Measurements from ENCODE around the gene ZNF571. TPM values are rescaled to one million over a fixed set of nuclear protein-coding genes. Genes with fewer than 3 reads are reported as not detected.
A peak's percentile ranks its signal among the peaks of the same experiment; 100 is the strongest.

ZNF571 gene
- total RNA-seq, 1 donor from 2014 or later: 7.9 TPM

GRCh38 chr19:37593996-37594303, 642 bp downstream of the ZNF571 start:
- peak overlapping the region; percentile 92 for H3K4me2 ChIP-seq
- H3K27ac ChIP-seq: no peak overlapping the region
- H3K4me1 Mint-ChIP-seq: peaks cover 12% of the 10 kb centered on the region
- H3K4me3 Mint-ChIP-seq: peak overlapping the region; percentile 98
- no peaks in the 10 kb centered on the region for H3K27me3 Mint-ChIP-seq (ENCODE audit: insufficient read depth, low read depth)
- no peaks in the 10 kb centered on the region for H3K36me3 ChIP-seq
- no peaks in the 10 kb centered on the region for H4K20me1 ChIP-seq (ENCODE audit: low read depth)
- peak overlapping the region; percentile 85 for H2AFZ ChIP-seq (replicated peaks)
- peaks cover 12% of the 10 kb centered on the region for H3K79me2 ChIP-seq (ENCODE audit: low read depth)
- H3K9me3 Mint-ChIP-seq: peaks cover 57% of the 10 kb centered on the region
- H3K27ac Mint-ChIP-seq: peak overlapping the region; percentile 86
- TF ChIP-seq EZH2 (IDR thresholded peaks at IDR 0.05): no peak
- no peak for DNase-seq (ENCODE audit: low spot score)
- H3K27me3 ChIP-seq: peaks cover 19% of the 10 kb centered on the region
- peaks cover 4% of the 10 kb centered on the region for H3K4me1 ChIP-seq
- H3K36me3 Mint-ChIP-seq: peaks cover 19% of the 10 kb centered on the region
- H3K4me3 ChIP-seq: peak overlapping the region; percentile 67
- no peak overlapping the region for H3K9ac ChIP-seq
- H3K9me3 ChIP-seq (ENCODE audit: low read depth): peaks cover 5% of the 10 kb centered on the region
- H3F3A ChIP-seq (ENCODE audit: low read depth): peaks cover 11% of the 10 kb centered on the region

- H3K36me3 Mint-ChIP-seq: peaks cover 50% of the 10 kb centered on the region
- H4K20me1 ChIP-seq (ENCODE audit: low read depth): no peaks in the 10 kb centered on the region
- peak; percentile 2 for DNase-seq (ENCODE audit: low spot score)
- H3F3A ChIP-seq (ENCODE audit: low read depth): no peaks in the 10 kb centered on the region
- TF ChIP-seq EZH2phosphoT487 (IDR thresholded peaks at IDR 0.05) (no peak), CTCF (IDR thresholded peaks at IDR 0.05) (peak; percentile 18)
- H3K27me3 Mint-ChIP-seq (ENCODE audit: insufficient read depth, low read depth): peaks cover 4% of the 10 kb centered on the region
- no peak overlapping the region for H3K27ac ChIP-seq
- H3K4me2 ChIP-seq: no peak overlapping the region
- H3K4me3 Mint-ChIP-seq: no peak overlapping the region
- H2AFZ ChIP-seq (replicated peaks): no peak overlapping the region
- no peak overlapping the region for H3K9ac ChIP-seq
- no peak overlapping the region for H3K27ac Mint-ChIP-seq
- H3K9me3 ChIP-seq (ENCODE audit: low read depth): no peaks in the 10 kb centered on the region
- H3K4me1 Mint-ChIP-seq: no peaks in the 10 kb centered on the region
- H3K4me3 ChIP-seq: no peak overlapping the region
- no peaks in the 10 kb centered on the region for H3K27me3 ChIP-seq
- H3K4me1 ChIP-seq: no peaks in the 10 kb centered on the region
- no peaks in the 10 kb centered on the region for H3K79me2 ChIP-seq (ENCODE audit: low read depth)
- H3K36me3 ChIP-seq: peaks cover 5% of the 10 kb centered on the region
- H3K9me3 Mint-ChIP-seq: peaks cover 56% of the 10 kb centered on the region
Measured at GRCh38 chr19:37583340-37583739, 11.3 kb downstream of the ZNF571 start.

- H3K4me3 ChIP-seq: no peak overlapping the region
- no peak overlapping the region for H3K9ac ChIP-seq
- no peaks in the 10 kb centered on the region for H3K4me1 Mint-ChIP-seq
- no peak for DNase-seq (ENCODE audit: low spot score)
- no peaks in the 10 kb centered on the region for H3K27me3 Mint-ChIP-seq (ENCODE audit: insufficient read depth, low read depth)
- TF ChIP-seq EZH2phosphoT487 (IDR thresholded peaks at IDR 0.05) (no peak), EZH2 (IDR thresholded peaks at IDR 0.05) (no peak), CTCF (IDR thresholded peaks at IDR 0.05) (no peak)
- no peak overlapping the region for H2AFZ ChIP-seq (replicated peaks)
- H3K79me2 ChIP-seq (ENCODE audit: low read depth): no peaks in the 10 kb centered on the region
- H3K9me3 Mint-ChIP-seq: peaks cover 67% of the 10 kb centered on the region
- no peak overlapping the region for H3K27ac Mint-ChIP-seq
- H3K36me3 Mint-ChIP-seq: peaks cover 25% of the 10 kb centered on the region
- H3K36me3 ChIP-seq: peaks cover 14% of the 10 kb centered on the region
- H3K27ac ChIP-seq: no peak overlapping the region
- H3K27me3 ChIP-seq: no peaks in the 10 kb centered on the region
- H3K4me1 ChIP-seq: no peaks in the 10 kb centered on the region
- H3F3A ChIP-seq (ENCODE audit: low read depth): no peaks in the 10 kb centered on the region
- H3K9me3 ChIP-seq (ENCODE audit: low read depth): peaks cover 25% of the 10 kb centered on the region
- H3K4me2 ChIP-seq: no peak overlapping the region
- no peaks in the 10 kb centered on the region for H4K20me1 ChIP-seq (ENCODE audit: low read depth)
- no peak overlapping the region for H3K4me3 Mint-ChIP-seq
Measured at GRCh38 chr19:37572203-37572602, 22.4 kb downstream of the ZNF571 start.

- Histone ChIP-seq H3K36me3 (peaks cover 44% of the 10 kb centered on the region), H3K9me3 (ENCODE audit: low read depth) (peaks cover 74% of the 10 kb centered on the region), H3K4me3 (no peak overlapping the region), H3K79me2 (ENCODE audit: low read depth) (no peaks in the 10 kb centered on the region), H4K20me1 (ENCODE audit: low read depth) (no peaks in the 10 kb centered on the region), H3K4me2 (no peak overlapping the region), H3K27me3 (no peaks in the 10 kb centered on the region), H3F3A (ENCODE audit: low read depth) (no peaks in the 10 kb centered on the region), H3K9ac (no peak overlapping the region), H3K4me1 (no peaks in the 10 kb centered on the region), H2AFZ (replicated peaks) (no peak overlapping the region), H3K27ac (no peak overlapping the region)
- DNase-seq (ENCODE audit: low spot score): no peak
- H3K36me3 Mint-ChIP-seq: peaks cover 52% of the 10 kb centered on the region
- no peaks in the 10 kb centered on the region for H3K27me3 Mint-ChIP-seq (ENCODE audit: insufficient read depth, low read depth)
- no peak overlapping the region for H3K4me3 Mint-ChIP-seq
- H3K9me3 Mint-ChIP-seq: peaks cover 89% of the 10 kb centered on the region
- no peak overlapping the region for H3K27ac Mint-ChIP-seq
- H3K4me1 Mint-ChIP-seq: no peaks in the 10 kb centered on the region
- TF ChIP-seq EZH2 (IDR thresholded peaks at IDR 0.05): no peak
- no peak for TF ChIP-seq EZH2phosphoT487 (IDR thresholded peaks at IDR 0.05)
- no peak for TF ChIP-seq CTCF (IDR thresholded peaks at IDR 0.05)
Measured at GRCh38 chr19:37565370-37565669, 29.3 kb downstream of the ZNF571 start.

All from neural progenitor cell (in vitro differentiated cells).